Neural progenitor cell (in vitro differentiated cells): Measurements from ENCODE around the gene LCA5L. TPM values are rescaled to one million over a fixed set of nuclear protein-coding genes. Genes with fewer than 3 reads are reported as not detected.
A peak's percentile ranks its signal among the peaks of the same experiment; 100 is the strongest.

ENCODE experiments used
- DNase-seq: peaks from one replicate; pipeline ENCODE4 v3.0.0-alpha.2; 2016; ENCODE audit warnings: low spot score
- H2AFZ ChIP-seq: fragments of 200-600 bp; sonication (generic); replicated peaks from 2 replicates; pipeline ENCODE4 v1.6.1; 2016; ENCODE audit warnings: antibody characterized with exemption
- H3F3A ChIP-seq: fragments of 200-600 bp; sonication (generic); 2 replicates; pipeline ENCODE4 v1.6.1; 2016; ENCODE audit warnings: antibody characterized with exemption, low read depth
- H3K27ac ChIP-seq: fragments of 200-600 bp; sonication (generic); 2 replicates; pipeline ENCODE4 v1.5.1; 2016; ENCODE audit warnings: mild to moderate bottlenecking
- H3K27me3 ChIP-seq: fragments of 200-600 bp; sonication (generic); 2 replicates; pipeline ENCODE4 v1.6.1; 2016; ENCODE audit warnings: mild to moderate bottlenecking, moderate library complexity
- H3K36me3 ChIP-seq: fragments of 200-600 bp; sonication (generic); 2 replicates; pipeline ENCODE4 v1.5.1; 2016
- H3K4me1 ChIP-seq: fragments of 200-600 bp; sonication (generic); 2 replicates; pipeline ENCODE4 v1.6.1; 2016; ENCODE audit warnings: mixed run types
- H3K4me2 ChIP-seq: fragments of 200-600 bp; sonication (generic); 2 replicates; pipeline ENCODE4 v1.6.1; 2016
- H3K4me3 ChIP-seq: fragments of 200-600 bp; sonication (generic); 2 replicates; pipeline ENCODE4 v1.5.1; 2016
- H3K79me2 ChIP-seq: fragments of 200-600 bp; sonication (generic); 2 replicates; pipeline ENCODE4 v1.6.1; 2016; ENCODE audit warnings: low read depth
- H3K9ac ChIP-seq: fragments of 200-600 bp; sonication (generic); 2 replicates; pipeline ENCODE4 v1.6.1; 2016
- H3K9me3 ChIP-seq: fragments of 200-600 bp; sonication (generic); 2 replicates; pipeline ENCODE4 v1.5.1; 2016; ENCODE audit warnings: low read depth
- H4K20me1 ChIP-seq: fragments of 200-600 bp; sonication (generic); 2 replicates; pipeline ENCODE4 v1.6.1; 2016; ENCODE audit warnings: low read depth
- H3K27ac Mint-ChIP-seq: 3 replicates; pipeline ENCODE4 v1.8.0; 2021; ENCODE audit warnings: mixed read lengths
- H3K27me3 Mint-ChIP-seq: 2 replicates; pipeline ENCODE4 v1.8.0; 2022; ENCODE audit warnings: low read depth, mild to moderate bottlenecking, inconsistent platforms, moderate library complexity, mixed read lengths; ENCODE audit not compliant: insufficient read depth
- H3K36me3 Mint-ChIP-seq: 3 replicates; pipeline ENCODE4 v1.8.0; 2021; ENCODE audit warnings: mixed read lengths
- H3K4me1 Mint-ChIP-seq: 3 replicates; pipeline ENCODE4 v1.8.0; 2021; ENCODE audit warnings: mixed read lengths
- H3K4me3 Mint-ChIP-seq: 3 replicates; pipeline ENCODE4 v1.8.0; 2021; ENCODE audit warnings: mild to moderate bottlenecking, moderate library complexity, mixed read lengths
- H3K9me3 Mint-ChIP-seq: 3 replicates; pipeline ENCODE4 v1.8.0; 2020; ENCODE audit warnings: mixed read lengths
- EZH2 ChIP-seq: fragments of 200-600 bp; sonication (generic); IDR thresholded peaks from 2 replicates; pipeline ENCODE4 v1.6.1; 2017; ENCODE audit warnings: antibody characterized with exemption, mild to moderate bottlenecking, moderate library complexity
- EZH2phosphoT487 ChIP-seq: fragments of 200-600 bp; sonication (generic); IDR thresholded peaks from 2 replicates; pipeline ENCODE4 v1.6.1; 2017; ENCODE audit warnings: antibody characterized with exemption
- total RNA-seq: library from RNA; depleted of rRNA; stranded (reverse); fragments of >200 nt; gene quantifications from 2 replicates; pipeline ENCODE4 v1.2.3, GENCODE V29; 2015; ENCODE audit warnings: low replicate concordance
- TF ChIP-seq, protein P1 (sequence below): fragments of 200-600 bp; sonication (generic); IDR thresholded peaks from 2 replicates; pipeline ENCODE4 v1.5.1; 2017; ENCODE audit warnings: antibody characterized with exemption, mild to moderate bottlenecking

LCA5L gene
- total RNA-seq, 1 donor from 2014 or later: 4.7 TPM

DNA sequence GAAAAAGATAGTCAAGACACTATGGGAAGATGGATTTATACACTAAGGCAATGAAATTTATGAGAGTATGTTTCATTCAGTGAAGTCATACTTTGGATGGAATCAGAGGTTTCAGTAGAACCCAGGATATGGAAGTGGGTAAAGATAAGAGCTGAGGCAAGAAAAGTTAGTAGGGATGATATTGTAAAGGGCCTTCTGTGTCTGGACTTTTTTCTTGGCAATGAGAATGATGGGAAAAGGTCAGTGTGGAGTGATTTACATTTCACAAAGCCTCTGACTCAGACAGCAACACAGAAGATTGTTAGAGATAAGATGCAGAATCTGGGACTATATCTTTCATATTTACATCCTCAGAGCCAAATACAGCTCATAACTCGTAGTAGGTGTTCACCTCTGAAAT, 38.3 kb upstream of the LCA5L start:
- Histone ChIP-seq H3K9me3 (no peaks in the 10 kb centered on the region), H3K79me2 (no peaks in the 10 kb centered on the region), H3K27me3 (no peaks in the 10 kb centered on the region), H3K36me3 (no peaks in the 10 kb centered on the region), H3K27ac (no peak overlapping the region), H3K9ac (no peak overlapping the region), H3F3A (no peaks in the 10 kb centered on the region), H3K4me1 (peaks cover 15% of the 10 kb centered on the region), H4K20me1 (no peaks in the 10 kb centered on the region), H3K4me3 (no peak overlapping the region), H3K4me2 (no peak overlapping the region), H2AFZ (no peak overlapping the region)
- H3K27me3 Mint-ChIP-seq: no peaks in the 10 kb centered on the region
- H3K27ac Mint-ChIP-seq: no peak overlapping the region
- H3K36me3 Mint-ChIP-seq: no peaks in the 10 kb centered on the region
- DNase-seq: no peak
- H3K9me3 Mint-ChIP-seq: no peaks in the 10 kb centered on the region
- TF ChIP-seq, protein P1, sequence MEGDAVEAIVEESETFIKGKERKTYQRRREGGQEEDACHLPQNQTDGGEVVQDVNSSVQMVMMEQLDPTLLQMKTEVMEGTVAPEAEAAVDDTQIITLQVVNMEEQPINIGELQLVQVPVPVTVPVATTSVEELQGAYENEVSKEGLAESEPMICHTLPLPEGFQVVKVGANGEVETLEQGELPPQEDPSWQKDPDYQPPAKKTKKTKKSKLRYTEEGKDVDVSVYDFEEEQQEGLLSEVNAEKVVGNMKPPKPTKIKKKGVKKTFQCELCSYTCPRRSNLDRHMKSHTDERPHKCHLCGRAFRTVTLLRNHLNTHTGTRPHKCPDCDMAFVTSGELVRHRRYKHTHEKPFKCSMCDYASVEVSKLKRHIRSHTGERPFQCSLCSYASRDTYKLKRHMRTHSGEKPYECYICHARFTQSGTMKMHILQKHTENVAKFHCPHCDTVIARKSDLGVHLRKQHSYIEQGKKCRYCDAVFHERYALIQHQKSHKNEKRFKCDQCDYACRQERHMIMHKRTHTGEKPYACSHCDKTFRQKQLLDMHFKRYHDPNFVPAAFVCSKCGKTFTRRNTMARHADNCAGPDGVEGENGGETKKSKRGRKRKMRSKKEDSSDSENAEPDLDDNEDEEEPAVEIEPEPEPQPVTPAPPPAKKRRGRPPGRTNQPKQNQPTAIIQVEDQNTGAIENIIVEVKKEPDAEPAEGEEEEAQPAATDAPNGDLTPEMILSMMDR: no peak
- TF ChIP-seq EZH2phosphoT487: no peak
- TF ChIP-seq EZH2: no peak
- no peak overlapping the region for H3K4me3 Mint-ChIP-seq
- H3K4me1 Mint-ChIP-seq: no peaks in the 10 kb centered on the region

DNA sequence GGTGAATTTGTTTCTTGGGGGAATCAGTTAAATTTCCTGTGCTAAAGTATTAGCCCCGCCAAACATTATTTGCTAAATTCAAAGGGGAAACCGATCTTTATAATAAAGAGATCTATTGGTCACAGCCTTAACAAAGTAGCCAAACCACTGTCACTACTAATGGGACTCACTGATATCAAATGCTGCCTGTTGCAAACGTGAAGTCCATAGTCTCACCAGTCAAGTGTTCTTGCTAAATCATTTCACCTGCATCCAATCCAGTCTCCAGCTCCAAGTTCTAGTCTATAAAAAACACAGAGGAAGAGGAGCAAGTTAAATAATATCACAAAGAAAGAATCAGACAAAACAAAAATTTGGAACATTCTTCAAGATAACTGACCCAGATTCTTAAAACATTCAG, 36.3 kb upstream of the LCA5L start:
- Histone ChIP-seq H2AFZ (no peak overlapping the region), H3F3A (no peaks in the 10 kb centered on the region), H3K4me3 (no peak overlapping the region), H3K27ac (no peak overlapping the region), H3K4me2 (no peak overlapping the region), H4K20me1 (no peaks in the 10 kb centered on the region), H3K27me3 (no peaks in the 10 kb centered on the region), H3K36me3 (no peaks in the 10 kb centered on the region), H3K79me2 (no peaks in the 10 kb centered on the region), H3K9ac (no peak overlapping the region), H3K9me3 (no peaks in the 10 kb centered on the region), H3K4me1 (peaks cover 15% of the 10 kb centered on the region)
- TF ChIP-seq EZH2phosphoT487 (no peak), EZH2 (no peak)
- TF ChIP-seq, protein P1: no peak
- Mint-ChIP-seq H3K27ac (no peak overlapping the region), H3K27me3 (no peaks in the 10 kb centered on the region), H3K36me3 (no peaks in the 10 kb centered on the region), H3K9me3 (no peaks in the 10 kb centered on the region), H3K4me1 (no peaks in the 10 kb centered on the region), H3K4me3 (no peak overlapping the region)
- DNase-seq: no peak

DNA sequence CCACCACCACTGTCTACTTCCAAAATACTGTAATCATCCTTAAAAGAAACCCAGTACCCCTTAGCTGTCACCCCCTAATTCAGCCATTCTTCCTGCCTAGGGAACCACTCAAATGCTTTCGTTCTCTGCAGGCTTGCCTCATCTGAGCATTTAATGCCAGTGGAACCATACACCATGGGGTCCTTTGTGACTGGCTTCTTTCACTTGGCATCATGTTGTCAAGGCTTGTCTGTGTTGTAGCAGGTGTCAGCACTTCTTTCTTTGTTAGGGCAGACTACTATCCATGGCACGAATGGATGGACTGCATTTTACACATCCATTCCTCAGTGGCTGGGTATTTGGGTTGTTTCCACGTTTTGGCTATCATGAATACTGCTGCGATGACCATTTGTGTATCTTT, 34.7 kb upstream of the LCA5L start:
- no peaks in the 10 kb centered on the region for H4K20me1 ChIP-seq
- Mint-ChIP-seq H3K36me3 (no peaks in the 10 kb centered on the region), H3K4me3 (no peak overlapping the region), H3K27me3 (no peaks in the 10 kb centered on the region), H3K27ac (no peak overlapping the region), H3K9me3 (no peaks in the 10 kb centered on the region), H3K4me1 (peaks cover 2% of the 10 kb centered on the region)
- H3K4me1 ChIP-seq: peaks cover 17% of the 10 kb centered on the region
- no peaks in the 10 kb centered on the region for H3F3A ChIP-seq
- H3K79me2 ChIP-seq: no peaks in the 10 kb centered on the region
- no peak overlapping the region for H3K9ac ChIP-seq
- H3K27ac ChIP-seq: no peak overlapping the region
- H2AFZ ChIP-seq: no peak overlapping the region
- no peak overlapping the region for H3K4me3 ChIP-seq
- peak; percentile 39 for DNase-seq
- no peaks in the 10 kb centered on the region for H3K27me3 ChIP-seq
- H3K36me3 ChIP-seq: no peaks in the 10 kb centered on the region
- no peaks in the 10 kb centered on the region for H3K9me3 ChIP-seq
- peak overlapping the region; percentile 37 for H3K4me2 ChIP-seq
- TF ChIP-seq, protein P1: no peak
- TF ChIP-seq EZH2phosphoT487 (no peak), EZH2 (no peak)
